Fibroblast of skin of abdomen (primary cell): ENCODE results near the gene ZNF365.
A peak's percentile ranks its signal among the peaks of the same experiment; 100 is the strongest.
"Not testable (repeated sequence)": the region's sequence is repeated elsewhere in the genome, so short reads cannot be mapped to it uniquely, and the experiment has no call there.

Experiments
- DNase-seq: peaks from one replicate; pipeline ENCODE4 v3.0.0-alpha.2; 2013

Gene ZNF365

DNA sequence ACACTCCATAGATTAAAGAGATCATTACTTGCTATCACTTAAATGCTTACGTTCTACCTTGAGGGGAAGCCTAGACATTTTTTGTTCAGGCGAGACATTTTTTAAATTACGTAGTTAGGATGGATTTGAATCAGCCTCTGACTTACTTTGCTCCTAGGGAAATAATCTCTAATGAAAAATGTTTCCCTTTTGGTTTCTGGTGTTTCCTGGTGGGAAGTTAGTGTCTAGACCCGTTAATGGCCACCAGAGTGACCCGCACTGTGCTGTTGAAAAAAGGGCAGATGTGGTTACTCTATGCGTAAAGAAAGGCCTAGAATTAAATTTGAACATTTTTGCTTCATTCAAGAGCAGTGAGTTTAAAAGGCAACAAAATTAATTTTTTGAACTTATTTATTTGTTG lies 3.8 kb downstream of the ZNF365 start:
- DNase-seq, result no peak

DNA sequence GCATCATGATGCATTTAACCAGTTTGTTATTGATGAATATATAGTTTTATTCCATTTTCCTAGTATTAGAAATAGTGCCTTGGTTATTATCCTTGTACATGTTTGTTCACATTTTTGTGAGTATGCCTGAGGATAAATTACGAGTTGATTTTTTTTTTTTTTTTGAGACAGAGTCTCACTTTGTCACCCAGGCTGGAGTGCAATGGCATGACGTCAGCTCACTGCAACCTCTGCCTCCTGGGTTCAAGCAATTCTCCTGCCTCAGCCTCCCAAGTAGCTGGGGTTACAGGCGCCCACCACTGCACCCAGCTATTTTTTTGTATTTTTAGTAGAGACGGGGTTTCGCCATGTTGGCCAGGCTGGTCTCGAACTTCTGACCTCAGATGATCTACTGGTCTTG lies 4.7 kb downstream of the ZNF365 start:
- not testable (repeated sequence) for DNase-seq

DNA sequence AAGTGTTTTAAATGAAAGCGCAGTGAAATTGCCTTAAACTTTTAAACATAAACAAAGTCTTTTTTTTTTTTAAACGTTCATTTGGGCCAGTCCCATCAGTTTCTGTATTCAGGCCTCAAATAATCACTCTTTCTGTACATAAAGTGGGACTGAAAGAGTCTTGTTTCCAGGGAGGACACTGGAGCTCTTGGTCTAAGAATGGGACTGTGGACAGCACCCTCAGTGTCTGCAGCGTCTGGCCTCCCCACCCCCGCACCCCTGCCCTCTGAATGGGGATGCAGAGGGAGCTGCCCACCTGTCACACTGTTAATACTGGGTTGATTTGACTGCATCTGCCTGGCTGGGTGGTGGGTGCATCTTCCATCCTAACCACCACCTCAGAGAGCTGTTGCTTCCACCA lies 5.2 kb downstream of the ZNF365 start:
- DNase-seq, result no peak

DNA sequence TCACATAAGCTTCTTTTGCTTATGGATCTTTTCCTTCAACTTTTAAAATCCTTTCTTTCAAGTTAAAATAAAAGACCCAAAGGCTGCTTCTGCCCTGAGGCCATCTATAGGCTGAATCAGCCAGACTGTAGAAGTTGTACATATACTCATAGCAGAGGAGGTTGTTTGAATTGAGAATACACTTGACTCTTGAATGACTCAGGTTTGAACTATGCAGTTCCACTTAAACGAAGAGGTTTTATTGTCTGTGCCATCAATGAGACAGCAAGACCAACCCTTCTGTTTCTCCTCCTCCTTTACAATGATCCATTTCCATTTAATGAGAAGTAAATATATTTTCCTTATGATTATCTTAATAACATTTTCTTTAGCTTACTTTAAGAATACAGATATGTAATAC lies 5.8 kb downstream of the ZNF365 start:
- DNase-seq, result peak; percentile 80

DNA sequence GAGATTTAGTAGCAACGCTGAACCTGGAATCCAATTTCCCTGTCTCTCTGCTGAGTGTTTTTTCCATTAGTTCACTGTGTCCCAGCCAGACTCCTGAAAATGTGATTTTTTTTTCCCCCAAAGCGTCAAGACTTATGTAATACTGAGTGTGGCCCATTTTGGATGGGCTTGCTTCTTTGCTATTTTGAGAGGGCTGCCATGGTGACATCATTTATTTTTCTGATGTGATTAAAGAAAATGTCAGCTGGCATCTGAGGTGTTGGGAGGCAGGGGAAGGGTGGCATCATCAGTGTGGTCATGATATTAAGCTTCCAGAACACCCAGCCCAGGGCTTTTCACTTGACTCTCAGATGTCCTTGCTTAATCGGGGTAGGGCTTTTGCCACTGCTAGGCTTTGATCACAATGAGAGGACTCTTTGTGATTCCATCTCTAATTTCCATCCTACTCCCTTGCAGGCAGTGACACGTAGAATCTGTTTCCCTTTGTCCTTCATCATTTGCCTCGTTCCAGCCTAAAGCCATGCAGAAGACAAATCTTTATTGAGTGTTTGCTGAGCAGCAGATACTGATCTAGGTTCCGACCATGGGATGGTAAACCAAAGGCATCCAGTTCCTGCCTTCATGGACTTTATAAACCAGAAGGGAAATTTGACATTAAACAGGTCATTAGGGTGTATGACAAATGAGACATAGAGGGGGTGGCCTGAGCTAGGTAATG lies 7.4 kb downstream of the ZNF365 start:
- DNase-seq, result no peak

DNA sequence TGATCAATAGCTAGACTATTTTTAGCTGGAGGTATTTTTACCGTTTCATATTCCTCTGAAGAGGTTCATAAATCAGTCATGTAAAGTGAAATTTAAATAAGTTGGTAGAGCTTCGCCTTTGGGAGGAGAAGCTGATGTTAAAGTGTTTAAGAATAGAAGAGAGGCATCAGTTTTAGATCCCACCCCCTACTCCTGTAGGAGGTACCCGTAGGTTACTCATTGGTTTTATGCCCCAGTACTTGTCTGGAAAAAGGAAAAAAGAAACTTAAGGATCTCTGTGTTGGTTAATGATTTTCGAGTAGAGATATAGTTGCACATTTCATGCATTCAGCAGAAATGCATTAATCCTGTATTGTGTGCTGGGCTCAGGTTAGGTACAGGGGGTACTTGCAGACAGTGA lies 8.7 kb downstream of the ZNF365 start:
- DNase-seq, result no peak

DNA sequence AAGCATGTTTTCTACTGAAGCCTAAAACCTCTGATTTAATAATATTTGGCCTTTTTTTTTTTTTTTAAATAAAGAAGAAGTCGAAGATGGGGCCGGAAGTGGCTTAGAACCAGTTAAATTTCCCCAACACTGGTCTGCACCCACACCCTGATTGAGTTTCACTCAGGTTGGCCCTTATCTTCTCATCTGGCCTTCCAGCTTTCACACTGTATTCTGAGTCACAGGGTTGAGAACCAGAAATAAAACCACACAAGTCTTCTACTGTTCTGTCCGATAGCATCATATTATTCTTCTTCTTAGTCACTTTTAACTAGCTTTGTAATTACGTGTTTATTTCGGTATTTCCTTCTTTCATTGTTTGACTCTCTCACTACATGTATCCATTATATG lies 9.9 kb downstream of the ZNF365 start:
- peak; percentile 72 for DNase-seq

GRCh38 chr10:62384447-62385081 lies 10.4 kb downstream of the ZNF365 start:
- DNase-seq, result no peak

DNA sequence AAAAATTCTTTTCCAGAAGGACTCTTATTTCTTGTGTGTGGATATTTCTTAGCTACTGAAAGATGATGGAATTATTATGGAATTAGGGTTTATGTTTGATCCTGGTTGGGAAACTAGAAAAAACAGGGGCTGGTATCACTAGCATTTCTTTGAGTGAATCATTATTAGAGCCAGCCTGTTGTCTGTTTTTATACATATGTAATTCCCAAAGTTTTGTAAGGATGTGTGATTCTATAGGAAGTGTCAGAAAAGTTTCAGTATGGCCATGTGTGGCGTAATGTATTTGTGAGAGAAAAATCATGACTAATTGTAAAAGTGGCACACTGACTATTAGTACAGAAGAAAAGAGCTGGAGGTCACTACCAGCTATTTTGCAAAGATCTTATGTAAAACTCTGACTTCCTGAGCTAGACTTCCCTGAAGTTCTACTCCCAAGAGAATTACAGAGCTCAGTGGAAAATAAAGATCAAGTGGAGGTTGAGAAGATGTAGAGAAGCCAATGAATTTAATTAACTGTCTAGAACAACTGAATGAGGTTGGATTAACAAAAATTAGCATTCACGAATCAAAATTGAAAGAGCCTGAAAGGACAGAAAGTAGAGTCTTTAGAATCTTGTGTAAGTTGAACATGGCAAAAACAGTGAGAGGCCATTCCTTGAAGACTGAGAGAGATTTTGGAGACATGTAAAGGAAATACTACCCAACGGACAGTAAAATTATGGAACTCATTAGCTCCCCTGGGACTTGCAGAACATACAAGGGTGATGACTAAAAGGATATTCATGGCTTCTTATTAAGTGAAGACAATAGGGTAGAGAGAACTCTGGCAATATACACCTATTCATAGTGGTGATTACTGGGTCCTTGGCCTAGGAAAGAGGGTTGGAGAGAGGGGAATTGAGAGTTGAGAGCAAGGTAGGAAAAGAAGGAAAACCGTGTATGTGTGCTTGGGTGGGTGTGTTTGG lies 12.5 kb downstream of the ZNF365 start:
- DNase-seq, result peak; percentile 63

DNA sequence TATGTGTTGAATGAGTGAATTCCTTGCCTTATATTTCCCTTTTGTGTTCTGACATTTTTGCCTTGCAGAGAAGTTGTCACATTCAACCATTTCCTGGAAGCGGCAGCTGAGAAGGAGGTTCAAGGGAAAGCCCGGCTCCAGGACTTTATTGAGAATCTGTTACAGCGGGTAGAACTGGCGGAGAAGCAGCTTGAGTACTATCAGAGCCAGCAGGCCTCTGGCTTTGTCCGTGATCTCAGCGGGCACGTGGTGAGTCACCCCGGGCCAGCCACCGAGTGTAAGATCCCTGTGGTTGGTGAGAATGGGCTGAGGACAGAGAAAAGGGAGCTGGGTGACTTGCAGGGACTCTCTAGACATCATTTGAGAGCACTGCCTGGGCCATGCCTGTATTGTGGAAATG lies 14.2 kb downstream of the ZNF365 start:
- no peak for DNase-seq

DNA sequence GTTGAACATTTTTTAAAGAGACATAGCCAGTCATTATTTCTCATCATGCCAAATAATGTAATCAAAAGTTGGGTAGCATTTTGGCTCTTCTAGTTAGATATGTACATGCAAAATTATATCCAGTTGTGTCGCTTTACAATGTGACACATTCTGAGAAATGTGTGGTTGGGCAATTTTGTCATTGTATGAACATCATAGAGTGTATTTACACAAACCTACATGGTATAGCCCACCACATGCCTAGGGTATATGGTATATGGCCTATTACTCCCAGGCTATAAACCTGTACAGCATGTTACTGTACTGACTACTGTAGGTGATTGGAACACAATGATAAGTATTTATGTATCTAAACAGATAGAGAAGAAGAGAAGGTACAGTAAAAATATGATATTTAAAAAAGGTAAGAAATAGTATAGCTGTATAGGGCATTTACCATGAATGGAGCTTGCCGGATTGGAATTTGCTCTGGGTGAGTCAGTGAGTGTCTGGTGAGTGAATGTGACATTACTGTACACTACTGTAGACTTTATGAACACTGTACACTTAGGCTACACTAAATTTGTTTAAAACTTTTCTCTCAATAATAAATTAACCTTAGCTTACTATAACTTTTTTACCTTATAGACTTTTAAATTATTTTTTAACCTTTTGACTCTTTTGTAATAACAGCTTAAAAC lies 16.5 kb downstream of the ZNF365 start:
- peak; percentile 53 for DNase-seq

DNA sequence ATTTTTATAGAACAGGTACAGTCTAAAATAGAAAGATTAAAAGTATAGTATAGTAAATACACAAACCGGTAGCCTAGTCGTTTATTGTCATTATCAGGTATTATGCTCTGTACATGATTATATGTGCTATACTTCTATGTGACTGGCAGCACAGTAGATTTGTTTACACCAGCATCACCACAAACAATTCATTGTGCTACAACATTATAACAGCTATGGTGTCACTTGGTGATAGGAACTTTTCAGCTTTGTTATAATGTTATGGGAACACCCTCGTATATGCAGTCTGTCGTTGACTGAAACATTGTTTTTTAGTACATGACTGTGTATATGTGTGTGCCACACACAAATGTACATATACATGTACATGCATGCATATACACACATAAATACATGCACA lies 19.1 kb downstream of the ZNF365 start:
- no peak for DNase-seq

- no peak for DNase-seq
Observed at GRCh38 chr10:62394556-62395018, 20.4 kb downstream of the ZNF365 start.

DNA sequence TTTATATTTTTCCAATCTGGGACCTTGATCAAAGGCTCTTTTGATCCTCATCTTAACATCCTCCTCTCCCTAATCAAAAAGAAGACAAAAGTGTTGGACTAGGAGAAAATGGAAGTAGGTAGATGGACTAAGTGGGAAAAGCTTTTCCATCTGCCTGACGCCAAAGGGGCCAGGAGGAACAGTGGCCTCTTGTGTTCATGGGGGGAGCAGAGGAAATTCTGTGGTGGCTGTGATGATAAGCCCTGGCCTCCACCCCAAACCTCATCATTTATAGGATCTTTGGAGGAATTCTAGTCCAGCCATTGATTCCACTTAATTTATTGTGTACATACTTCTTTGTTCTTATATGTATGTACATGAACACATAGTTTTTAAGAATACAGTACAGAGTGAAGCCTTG lies 21.7 kb downstream of the ZNF365 start:
- DNase-seq, result no peak

- DNase-seq, result no peak
Observed at GRCh38 chr10:62396864-62397263, 22.7 kb downstream of the ZNF365 start.

DNA sequence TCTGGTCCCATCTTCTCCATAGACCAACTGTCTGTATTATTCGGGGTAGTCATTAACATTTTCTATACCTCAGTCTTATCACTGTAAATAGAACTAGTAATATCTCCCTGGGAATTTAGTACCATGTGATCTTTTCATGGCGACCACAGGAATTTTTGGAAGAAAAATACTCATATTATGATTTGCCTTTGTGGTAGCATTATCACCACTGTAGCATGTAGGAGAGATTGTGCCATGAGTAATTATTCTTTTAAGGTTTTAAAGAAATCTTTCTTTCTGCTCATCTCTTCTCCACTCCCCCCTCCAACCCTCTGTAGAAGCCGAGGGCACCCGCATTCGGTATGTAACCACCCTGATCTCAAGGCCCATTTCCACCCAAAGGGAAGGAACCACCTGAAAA lies 25.0 kb downstream of the ZNF365 start:
- peak; percentile 52 for DNase-seq

GRCh38 chr10:62402508-62402907 lies 28.3 kb downstream of the ZNF365 start:
- peak; percentile 35 for DNase-seq

- not testable (repeated sequence) for DNase-seq
Observed at GRCh38 chr10:62410528-62410927, 36.4 kb downstream of the ZNF365 start.

GRCh38 chr10:62410934-62411333 lies 36.8 kb downstream of the ZNF365 start:
- DNase-seq, result not testable (repeated sequence)

DNA sequence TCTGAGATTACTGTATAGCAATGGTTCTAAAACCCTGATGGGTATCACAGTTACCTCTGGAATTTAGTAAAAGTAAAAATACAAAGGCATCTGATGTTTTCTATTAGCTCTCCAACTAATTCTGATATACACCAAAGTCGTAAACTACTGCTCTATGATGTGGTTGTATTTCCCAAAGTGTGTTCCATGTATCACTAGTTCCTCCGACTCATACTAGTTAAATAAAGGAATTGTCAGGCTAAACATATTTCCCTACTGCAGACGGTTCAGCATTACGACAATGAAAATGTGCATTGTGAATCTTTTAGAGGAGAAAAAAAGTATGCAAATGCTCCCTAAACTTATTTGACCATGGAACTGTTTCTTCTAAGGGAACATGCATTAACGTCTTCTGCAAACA lies 38.9 kb downstream of the ZNF365 start:
- DNase-seq, result no peak

- DNase-seq, result no peak
Observed at GRCh38 chr10:62413652-62414051, 39.5 kb downstream of the ZNF365 start.

DNA sequence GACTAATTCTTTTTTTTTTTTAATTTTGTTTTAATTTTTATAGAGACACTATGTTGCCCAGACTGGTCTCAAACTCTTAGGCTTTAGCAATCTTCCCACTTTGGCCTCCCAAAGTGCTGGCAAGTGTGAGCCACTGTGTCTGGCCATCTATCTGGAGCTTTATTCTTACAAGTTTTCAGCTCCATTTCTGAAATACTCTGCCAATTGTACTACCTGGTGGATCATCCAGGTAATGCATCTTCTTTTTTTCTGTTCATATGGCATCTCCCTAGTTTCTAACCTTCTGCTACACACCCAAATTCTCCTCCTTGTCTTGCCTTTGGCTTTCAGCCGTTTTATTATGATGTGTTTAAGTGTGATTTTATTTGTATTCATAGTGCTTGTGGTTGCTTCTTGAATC lies 40.2 kb downstream of the ZNF365 start:
- no peak for DNase-seq
